Measurements from ENCODE around the gene STS.

DNA sequence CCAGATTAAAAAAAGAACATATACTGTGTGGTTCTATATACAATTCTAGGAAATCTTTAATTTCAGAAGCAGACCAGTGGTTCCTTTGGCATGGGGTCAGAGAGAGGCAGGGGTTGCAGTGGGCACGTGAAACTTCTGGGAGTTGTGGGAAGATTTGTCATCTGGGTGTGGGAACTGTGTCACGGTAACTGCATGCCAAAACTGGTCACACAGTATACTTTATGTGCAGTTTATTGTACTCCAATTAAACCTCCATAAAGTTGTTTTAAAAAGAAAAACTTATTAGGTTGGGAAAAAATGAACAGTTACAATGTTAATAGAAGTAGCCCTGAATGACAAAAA, 26.7 kb upstream of the STS start:
- TF ChIP-seq POLR2A (IDR thresholded peaks at IDR 0.05): no peak
- no peak for TF ChIP-seq POLR2AphosphoS5 (IDR thresholded peaks at IDR 0.05)
- TF ChIP-seq, protein P1, sequence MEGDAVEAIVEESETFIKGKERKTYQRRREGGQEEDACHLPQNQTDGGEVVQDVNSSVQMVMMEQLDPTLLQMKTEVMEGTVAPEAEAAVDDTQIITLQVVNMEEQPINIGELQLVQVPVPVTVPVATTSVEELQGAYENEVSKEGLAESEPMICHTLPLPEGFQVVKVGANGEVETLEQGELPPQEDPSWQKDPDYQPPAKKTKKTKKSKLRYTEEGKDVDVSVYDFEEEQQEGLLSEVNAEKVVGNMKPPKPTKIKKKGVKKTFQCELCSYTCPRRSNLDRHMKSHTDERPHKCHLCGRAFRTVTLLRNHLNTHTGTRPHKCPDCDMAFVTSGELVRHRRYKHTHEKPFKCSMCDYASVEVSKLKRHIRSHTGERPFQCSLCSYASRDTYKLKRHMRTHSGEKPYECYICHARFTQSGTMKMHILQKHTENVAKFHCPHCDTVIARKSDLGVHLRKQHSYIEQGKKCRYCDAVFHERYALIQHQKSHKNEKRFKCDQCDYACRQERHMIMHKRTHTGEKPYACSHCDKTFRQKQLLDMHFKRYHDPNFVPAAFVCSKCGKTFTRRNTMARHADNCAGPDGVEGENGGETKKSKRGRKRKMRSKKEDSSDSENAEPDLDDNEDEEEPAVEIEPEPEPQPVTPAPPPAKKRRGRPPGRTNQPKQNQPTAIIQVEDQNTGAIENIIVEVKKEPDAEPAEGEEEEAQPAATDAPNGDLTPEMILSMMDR (IDR thresholded peaks at IDR 0.05): no peak

Measured in transverse colon (tissue), 4 donors.